HG03342 (cell line): ENCODE measurements around the gene TPRN.

ENCODE experiments used
- ATAC-seq: cut with Tn5 transposase; IDR thresholded peaks from one replicate; pipeline ENCODE4 v1.9.1; 2021; ENCODE audit warnings: mild to moderate bottlenecking, moderate library complexity; ENCODE audit not compliant: unreplicated experiment

TPRN gene

DNA sequence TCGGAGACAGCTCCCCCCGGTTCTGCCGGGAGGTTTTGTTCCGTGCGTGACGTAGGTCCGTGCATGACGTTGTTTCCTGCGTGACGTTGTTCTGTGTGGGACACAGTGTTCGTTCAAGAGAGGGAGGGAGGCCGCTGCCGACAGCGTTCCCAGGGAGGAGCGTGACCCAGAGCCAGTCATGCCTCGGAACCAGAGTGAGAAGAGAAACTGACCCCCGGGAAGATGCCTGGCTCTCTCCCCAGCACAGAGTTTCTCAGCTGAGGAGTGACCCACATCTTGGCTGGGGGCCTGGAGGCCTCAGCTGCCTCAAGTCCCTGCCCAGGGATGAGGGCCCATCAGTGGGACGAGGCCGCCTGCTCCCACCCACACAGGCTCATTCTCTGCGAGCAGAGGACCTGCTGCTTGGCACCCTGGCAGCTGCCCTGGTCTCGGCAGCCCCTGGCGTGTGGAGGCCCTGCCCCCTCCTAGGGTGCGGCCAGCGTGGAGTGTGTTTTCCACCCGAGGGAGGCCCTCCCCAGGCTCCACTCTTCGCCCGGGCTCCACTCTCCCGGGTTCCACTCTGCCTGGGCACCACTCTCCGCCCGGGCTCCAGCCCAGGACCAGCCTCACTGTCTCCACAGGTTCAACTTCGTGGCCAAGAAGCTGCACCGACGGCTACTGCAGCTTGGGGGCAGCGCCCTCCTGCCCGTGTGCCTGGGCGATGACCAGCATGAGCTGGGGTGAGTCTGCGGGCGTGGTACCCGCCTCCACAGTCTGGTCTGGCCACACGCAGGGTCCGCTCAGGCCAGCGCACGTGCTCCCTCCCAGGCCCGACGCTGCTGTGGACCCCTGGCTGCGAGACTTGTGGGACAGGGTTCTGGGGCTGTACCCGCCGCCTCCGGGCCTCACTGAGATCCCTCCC, 12.9 kb upstream of the TPRN start:
- ATAC-seq: no peak

DNA sequence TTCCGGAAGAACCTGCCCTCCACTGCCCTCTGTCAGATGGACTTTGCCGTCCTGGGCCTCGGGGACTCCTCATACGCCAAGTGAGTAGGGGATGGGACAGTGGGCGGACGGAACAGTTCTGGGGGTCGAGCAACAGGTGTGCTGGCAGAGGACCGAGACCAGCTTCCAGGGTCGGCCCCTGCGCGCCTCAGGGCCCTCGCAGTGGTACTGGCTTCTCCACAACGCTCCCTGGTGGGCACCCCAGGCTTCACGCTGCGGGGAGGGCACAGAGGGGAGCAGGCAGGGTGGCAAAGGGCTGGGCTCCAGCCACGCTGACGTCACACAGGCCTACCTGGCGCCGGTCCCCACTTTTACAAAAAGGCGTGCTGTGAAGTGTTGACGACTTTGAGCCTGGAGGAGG, 12.0 kb upstream of the TPRN start:
- ATAC-seq: no peak

DNA sequence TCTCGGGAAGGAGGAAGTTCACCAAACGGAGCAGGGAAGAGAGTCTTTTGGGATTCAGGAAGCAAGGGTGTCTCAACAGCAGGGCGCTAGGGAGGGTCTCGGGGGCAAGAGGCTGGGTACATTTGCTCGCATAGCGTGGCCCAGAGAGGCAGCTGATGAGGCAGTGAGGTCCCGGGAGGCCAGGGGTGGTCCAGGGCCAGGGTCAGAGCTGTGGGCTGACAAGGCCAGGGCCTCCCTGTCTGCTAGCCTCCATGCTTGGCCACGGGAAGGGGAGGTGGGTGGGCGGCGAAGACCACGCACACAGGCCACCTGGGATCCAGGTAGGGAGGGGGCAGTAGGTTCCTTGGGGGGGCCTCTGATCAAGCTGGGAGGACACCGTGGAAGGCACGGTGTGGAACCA, 11.0 kb upstream of the TPRN start:
- ATAC-seq: no peak

DNA sequence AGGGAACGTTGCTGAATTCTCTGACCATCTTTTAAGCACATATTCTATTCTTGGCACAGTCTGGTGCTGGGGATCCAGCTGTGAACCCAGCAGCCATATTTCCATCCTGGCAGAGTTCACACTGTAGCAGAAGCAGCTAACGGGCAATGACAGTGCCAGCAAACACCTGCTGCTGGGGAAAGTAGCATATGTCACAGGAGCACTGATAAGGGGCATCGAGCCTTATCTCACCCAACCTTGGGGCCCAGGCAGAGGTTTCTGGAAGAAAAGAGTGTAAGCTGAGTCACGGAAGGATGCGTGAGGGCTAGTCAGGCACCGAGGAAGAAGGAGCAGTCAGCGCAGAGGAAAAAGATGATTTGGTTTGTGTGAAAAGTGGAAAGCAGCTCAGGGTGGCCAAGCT, 6.1 kb upstream of the TPRN start:
- ATAC-seq: no peak

DNA sequence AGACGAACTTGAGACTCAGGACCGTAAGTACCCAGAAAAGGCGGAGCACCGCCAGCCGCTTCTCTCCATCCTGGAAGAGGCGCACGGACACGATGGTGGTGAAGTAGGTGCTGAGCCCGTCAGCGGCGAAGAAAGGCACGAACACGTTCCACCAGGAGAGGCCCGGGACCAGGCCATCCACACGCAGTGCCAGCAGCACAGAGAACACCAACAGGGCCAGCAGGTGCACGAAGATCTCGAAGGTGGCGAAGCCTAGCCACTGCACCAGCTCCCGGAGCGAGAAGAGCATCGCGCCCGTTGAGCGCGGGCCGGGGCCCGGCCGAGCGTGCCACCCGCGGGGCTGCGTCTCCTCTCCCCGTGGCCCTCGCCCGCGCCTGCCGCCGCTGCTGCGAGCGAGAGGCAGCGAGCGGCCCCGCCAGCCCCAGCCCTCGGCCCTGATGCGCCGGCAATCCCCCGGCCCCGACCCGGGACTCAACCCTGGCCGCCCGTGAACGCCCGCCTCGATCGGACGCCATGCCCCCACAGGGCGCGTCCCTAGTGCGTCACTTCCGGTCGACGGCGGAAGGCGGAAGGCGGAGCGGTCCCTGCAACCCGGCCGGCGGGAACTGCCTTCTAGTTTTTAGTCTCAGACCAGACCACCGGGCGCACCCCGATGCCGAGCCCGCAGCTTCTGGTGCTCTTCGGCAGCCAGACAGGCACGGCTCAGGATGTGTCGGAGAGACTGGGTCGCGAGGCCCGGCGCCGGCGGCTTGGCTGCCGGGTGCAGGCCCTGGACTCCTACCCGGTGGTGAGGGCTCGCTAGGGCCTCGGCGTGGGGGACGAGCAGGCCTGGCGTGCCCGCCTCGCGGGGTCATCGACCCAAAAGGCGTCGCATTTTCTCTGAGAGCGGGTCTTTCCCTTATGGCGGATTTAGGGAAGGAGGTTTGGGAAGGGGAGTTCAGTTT, 4.9 kb upstream of the TPRN start, which contains the start of the genes NDOR1 and TMEM203:
Gene NDOR1 (plus strand): TSS at position 575 of the 944 bp plus-strand sequence. CDS start 78 bp downstream, at position 653.
Gene TMEM203 (minus strand): TSS at position 523 of the 944 bp plus-strand sequence. CDS start 234 bp downstream, at position 289.
- peak; percentile 40 for ATAC-seq

DNA sequence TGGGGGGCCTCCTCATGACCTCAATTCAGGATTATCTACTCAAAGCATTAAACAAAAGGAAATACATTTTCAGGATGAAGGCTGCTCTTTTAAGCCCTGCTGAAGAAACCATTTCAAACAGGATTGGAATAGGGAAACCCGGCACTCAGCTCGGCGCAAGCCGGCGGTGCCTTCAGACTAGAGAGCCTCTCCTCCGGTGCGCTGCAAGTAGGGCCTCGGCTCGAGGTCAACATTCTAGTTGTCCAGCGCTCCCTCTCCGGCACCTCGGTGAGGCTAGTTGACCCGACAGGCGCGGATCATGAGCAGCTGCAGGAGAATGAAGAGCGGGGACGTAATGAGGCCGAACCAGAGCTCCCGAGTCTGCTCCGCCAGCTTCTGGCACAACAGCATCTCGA, 4.2 kb upstream of the TPRN start:
- ATAC-seq: no peak

DNA sequence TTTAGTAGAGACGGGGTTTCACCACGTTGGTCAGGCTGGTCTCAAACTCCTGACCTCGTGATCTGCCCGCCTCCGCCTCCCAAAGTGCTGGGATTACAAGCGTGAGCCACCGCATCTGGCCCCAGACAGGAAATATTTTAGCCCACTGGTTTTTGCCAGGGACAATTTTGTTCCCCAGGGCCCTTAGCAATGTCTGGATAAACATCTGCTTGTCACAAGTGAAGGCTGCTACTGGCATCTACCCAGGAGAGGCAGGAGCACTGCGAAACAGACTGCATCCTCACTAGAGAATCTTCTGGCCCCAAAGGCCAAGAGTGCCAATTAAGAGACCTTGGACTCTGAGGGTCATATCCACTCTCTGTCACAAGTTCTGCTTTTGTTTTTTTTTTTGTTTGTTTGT, 2.4 kb upstream of the TPRN start:
- ATAC-seq: no peak

DNA sequence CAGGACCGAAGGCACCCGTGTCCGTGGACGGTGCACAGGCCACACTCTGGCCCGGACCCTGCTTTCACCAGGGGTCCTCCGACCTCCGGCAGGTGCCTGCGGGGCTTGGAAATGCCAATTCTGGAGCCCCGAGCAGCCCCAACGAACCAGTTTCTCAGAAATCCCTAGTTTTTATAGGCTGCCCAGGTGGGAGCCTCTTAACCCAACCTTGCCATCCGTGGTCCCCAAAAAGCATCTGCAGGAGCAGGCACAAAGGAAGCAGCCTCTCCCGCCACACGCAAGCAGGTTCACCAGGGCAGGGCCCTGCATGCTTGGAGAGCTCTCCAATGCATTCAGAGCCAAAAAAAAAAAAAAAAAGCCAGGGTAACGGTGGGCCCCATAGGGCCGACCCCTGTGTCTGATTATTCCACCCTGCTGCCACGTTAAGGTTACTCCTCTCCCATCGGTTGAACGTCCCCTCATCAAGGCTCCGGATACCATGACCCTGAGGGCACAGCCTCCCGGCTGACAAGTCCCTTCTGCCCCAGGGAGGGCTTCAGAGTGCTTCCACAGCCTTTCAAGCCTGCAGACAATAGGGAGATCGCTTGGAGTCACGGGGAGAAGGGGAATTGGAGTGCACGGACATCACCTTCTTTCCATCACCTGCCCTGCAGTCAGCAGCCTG, 796 bp upstream of the TPRN start:
- ATAC-seq: no peak

DNA sequence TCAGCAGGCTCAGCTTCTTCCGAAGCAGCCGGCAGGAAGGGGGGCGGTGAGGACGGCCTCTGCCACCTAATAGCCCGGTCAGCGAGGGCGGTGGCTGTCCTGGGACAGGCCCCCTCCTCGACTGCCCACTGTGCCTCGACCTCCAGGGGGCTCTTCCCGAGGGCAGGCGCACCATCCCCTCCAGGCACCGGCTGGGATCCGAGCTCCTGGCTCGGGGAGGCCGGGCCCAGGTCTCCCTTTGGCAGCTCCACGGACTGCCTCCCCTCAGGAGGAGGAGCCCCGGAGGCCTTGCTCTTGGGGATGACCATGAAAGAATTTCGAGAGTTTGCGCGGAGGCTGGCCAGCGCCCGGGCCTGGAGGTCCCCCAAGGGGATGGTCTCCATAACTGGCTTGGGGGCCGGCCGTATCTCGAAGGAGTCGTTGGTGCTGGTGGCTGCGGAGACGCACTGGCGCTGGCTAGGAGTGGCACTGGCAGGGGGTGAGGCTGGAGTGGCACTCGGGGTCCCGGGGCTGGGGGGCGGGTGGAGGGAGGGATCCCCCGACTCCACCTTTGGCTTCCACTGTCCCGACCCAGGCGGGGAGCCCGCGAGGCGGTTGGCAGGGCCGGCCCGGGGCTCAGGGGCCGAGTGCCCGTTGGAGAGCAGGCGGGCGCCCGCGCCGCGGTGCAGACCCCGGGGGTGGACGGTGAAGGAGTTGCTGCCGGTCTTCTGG, 975 bp downstream of the TPRN start:
- ATAC-seq: no peak

DNA sequence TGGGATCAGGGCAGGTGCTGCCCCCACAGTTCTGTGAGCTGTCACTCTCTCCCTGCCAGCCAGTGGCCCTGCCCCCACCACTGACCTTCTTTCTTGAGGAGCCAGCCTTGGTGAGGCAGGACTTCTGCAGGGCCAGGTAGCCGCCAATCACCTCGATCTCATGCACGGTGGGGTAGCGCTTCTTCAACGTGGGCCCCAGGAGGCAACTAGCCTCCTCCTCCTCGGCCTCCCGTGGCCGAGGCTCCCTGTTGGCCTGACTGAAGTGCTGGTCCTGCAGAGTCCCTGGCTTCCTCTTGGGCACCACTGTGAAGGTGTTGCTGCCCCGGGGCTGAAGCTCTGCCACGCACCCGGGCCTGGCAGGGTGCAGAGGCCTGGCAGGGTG, 1.6 kb downstream of the TPRN start:
- ATAC-seq: no peak

DNA sequence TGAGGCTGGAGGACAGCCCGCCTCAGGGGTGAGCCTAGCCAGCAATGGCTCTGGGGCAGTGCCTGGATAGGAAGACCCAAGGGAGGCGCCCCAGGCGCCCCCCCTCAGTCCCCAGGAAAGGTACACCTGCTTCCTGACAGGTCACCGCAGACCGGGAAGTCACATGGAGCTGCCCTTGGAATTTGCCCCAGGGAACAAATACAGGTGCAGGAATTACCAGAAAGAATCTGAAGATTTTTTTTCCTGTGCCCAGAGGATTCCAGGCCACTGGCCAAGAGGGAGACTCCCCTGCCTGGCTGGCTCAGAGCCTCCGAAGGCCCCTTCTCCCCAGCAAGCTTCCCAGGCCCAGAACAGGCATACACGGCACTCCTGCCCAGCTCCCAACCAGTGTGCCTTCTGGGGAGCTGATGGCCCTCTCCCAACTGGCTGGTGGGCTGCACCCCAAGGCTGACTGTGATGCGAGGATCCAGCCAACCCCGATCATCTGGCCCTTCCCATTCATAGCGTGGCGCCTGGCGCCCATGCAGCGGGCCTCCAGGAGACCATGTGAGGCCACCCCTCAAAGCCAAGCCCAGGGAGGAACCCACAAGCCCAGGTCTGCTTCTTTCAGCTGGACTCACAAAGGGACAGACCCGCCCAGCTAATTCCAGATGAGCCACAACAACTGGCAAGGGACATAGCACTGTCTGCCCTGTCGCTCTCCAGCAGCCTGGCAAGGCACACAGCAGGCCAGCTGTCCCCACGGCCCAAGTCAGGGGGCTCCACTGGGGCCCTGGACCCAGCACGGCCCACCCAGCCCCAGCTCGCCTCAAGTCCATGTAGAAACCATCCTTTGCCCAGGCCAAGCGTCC, 2.3 kb downstream of the TPRN start:
- ATAC-seq: no peak

DNA sequence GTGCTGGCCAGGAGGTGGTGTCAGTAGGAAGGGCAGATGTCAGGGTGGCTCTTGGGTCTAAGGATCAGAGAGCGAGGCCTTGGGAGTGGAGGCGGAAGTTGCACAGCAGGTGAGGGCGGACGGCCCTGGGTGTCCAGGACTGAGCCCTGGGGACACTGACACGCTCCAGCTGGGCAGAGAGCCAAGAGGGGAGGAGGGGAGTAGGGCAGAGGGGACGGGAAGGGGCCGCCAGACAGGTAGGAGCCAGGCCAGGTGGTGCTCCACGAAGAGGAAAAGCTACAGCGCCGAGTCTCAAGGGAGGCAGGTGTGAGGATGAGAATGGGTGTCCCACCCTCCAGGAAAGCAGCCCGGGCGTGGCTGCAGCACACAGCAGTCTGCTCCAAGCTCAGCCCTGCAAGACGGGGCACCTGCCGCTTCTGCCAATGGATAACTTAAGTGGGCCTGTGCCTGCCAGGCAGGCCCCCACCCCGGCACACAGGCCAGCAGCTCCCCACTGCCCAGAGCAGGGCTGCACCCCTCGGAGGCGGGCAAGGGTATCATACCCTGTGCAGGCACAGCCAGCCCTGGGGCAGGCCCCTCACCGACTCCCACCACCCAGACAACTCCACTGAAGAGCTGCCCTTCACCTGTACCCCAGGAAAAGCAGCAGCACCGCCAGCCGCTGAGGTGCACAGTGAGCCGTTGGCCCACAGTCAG, 4.9 kb downstream of the TPRN start:
- ATAC-seq: no peak

DNA sequence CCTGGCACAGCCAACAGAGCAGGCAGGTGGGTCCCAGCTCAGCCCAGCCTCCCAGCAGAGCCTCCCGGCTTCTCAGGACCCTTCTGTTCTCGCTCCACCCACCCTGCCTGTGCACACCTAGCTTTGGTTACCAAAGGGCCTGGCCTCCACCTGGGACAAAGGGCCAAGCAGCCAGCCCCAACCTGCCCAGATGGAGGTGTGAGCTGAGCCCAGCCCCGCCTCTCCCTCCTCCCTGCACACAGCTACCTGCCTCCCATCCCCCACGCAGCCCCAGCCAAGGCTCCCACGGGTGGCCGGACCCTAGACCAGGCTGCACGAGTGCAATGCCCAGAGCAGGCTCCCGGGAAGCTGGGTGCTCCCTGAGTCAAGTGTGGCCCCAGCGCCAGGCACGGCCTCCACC, 5.6 kb downstream of the TPRN start:
- no peak for ATAC-seq

DNA sequence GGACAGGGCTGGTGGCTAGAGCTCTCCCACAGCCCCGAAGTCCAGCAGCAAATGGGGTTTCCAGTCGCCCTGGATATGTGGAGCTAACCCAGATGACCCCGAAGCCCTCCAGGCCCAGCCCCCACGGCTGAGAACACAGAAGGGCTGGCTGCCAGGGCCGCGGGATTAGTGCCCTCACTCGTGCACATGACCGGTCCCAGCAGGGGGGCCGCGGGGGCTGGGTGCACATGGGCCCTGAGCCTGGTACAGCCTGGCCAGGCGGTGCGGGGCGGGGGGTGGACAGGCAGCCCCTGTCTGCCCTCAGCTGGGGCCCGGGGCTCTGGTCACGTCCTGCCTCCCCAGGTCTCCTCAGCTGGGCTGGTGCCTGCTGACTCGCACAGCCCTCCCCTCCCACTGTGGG, 6.2 kb downstream of the TPRN start:
- no peak for ATAC-seq

DNA sequence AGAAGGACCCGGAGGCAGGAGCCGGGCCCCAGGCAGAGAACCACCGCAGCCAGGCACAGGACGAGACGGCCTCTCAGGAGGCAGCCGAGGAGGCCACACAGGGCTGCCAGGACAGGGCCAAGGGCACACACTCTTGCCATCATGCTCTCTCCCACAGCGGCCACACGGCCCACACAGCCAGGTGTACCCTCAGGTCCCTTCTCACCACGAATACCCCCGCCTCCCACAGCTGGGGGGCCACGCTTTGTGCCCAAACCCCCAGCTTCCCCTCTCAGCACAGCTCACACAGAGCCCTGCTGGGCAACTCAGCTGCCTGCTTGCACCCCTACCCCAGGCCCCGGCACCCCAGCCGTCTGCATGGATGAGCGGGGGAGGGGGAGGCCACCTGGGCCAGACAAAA, 6.8 kb downstream of the TPRN start:
- ATAC-seq: no peak

DNA sequence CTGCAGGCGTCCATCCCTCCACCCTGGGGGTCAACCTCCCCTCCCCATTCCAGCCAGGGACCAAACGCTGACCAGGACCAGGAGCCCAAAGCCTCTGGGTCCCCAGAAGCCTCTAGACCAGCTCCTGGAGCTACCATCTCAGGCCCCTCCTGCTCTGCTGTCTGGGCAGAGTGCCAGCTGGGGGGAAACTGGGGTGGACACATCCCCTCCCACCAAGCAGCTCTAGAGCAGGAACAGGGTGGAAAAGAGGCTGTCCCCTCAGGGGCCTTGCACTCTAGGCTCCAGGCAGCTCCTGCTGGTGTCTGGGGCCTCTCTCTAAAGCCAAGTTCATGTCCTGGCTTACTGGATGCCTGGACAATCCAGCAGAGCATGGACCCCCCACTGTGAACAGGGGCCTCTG, 7.7 kb downstream of the TPRN start:
- no peak for ATAC-seq

DNA sequence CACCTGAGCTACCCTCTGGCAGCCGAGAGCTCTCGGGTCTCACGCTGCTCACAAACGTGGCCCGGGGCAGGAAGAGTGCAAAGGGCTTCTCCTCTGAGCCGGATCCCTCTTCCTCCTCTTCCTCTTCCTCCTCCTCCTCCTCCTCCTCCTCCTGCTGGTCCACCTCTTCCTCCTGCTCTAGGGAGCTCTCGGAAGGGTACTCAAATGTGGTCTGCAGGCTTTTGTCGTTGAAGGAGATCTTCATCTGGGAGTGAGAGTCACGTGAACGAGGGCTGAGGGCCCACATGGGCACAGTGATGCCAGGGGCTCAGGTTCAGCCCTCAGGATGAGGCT, 8.1 kb downstream of the TPRN start:
- no peak for ATAC-seq

DNA sequence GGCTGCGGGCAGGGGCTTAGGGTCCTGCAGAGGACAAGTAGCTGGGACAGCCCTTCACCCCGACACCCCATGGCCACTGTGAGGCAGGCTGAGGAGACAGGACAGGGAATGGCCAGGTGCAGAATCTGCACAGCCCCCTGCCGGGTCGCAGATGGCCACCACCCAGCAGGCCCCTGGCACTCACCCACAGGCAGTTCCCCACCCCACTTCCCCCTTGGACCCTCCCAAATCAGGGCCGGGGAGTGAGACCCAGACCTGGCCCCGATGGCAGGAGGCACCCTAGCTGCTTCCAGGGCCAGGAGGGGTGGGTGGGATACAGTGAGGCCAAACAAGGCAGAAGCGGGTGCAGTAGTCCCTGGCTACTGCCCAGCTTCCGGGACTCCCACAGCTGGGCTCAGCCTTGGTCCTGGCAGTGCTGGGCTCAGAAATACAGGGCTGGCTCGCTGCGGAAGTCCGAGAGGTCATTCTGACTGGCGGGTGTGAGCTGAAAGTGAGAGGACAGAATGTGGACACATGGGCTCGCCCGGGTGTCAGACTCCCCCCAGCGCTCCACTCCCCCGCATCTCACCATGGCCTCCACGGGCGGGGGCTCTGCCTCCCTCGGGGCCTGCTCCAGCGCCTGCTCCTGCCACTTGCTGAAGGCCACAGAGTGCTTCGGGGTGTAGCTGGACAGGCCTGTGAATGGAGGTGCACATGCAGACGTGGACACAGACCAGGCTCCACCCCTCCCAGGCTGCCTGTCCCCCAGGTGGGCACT, 8.7 kb downstream of the TPRN start:
- no peak for ATAC-seq
